AG04450 (cell line): Measurements from ENCODE around the gene SS18. TPM values are rescaled to one million over a fixed set of nuclear protein-coding genes. Genes with fewer than 3 reads are reported as not detected.

Experiments used
- CTCF ChIA-PET: fragments of 300-600, 350-600 bp; formaldehyde crosslinking; extraction: SDS; loops from one replicate; lab custom pipeline; 2022; ENCODE audit warnings: antibody characterized with exemption, inconsistent platforms; lab: Charles Lee
- POLR2A ChIA-PET: fragments of 350-600 bp; formaldehyde crosslinking; extraction: SDS; loops from one replicate; lab custom pipeline; 2021; ENCODE audit warnings: antibody characterized with exemption, inconsistent platforms; lab: Yijun Ruan, JAX
- DNase-seq: peaks from one replicate; pipeline ENCODE4 v3.0.0-alpha.2; 2011; ENCODE audit warnings: low read depth, low spot score
- H3K27ac ChIP-seq: one replicate; pipeline ENCODE4 v1.5.1; 2012; ENCODE audit warnings: low read depth, low read length, control low read depth
- H3K27me3 ChIP-seq: one replicate; pipeline ENCODE4 v1.6.0; 2012; ENCODE audit warnings: low read length; ENCODE audit not compliant: control insufficient read depth, insufficient read depth
- H3K4me3 ChIP-seq: 2 replicates; pipeline ENCODE4 v1.5.1; 2011; ENCODE audit warnings: mild to moderate bottlenecking, low read depth, low read length, control low read depth
- H3K9me3 ChIP-seq: 2 replicates; pipeline ENCODE4 v1.5.1; 2012; ENCODE audit warnings: low read length; ENCODE audit not compliant: control insufficient read depth, insufficient read depth
- polyA plus RNA-seq: library from polyadenylated mRNA; depleted of rRNA; stranded (reverse); fragments of >200 nt; gene quantifications from 2 replicates; pipeline ENCODE4 v1.2.3, GENCODE V29; 2011
- TF ChIP-seq, protein P1 (sequence below): IDR thresholded peaks from 2 replicates; pipeline ENCODE4 v1.5.1; 2011; ENCODE audit warnings: low read depth, low read length, control low read depth, inconsistent platforms

SS18 gene
- polyA plus RNA-seq, 1 experiment = 126 TPM

DNA sequence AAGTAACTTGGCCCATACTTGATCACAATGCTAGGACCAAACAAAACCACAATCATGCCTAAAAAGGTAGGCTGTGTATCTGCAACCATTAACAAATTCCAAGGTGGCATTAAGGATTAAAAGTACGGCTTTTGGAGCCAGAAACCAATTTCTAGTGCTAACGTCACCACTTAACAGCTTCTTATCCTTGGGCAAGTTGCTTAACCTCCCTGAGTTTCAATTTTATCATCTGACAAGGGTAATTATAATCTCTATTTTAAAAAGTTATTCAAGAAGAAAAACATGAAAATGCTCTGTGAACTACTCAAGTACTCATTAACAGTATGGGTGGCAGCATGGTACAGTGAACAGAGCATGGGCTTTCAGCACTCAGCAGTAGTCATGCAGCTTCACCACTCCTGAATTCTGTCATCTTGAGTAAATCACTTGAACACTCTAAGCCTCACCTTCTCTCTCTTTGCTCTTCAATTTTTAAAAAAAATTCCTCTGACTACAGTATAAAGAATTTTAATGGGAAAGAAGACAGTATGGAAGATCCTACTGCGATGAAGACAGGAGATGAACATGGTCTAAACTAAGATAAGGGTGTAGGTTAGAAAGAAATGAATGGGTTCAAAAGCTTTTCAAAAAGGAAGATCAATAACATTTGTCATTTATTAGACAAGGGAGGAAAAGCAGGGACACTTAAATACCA is 69.2 kb downstream of the SS18 start:
- H3K9me3 ChIP-seq = no peaks in the 10 kb centered on the region
- no peak overlapping the region for H3K4me3 ChIP-seq
- H3K27ac ChIP-seq = no peak overlapping the region
- TF ChIP-seq, protein P1, sequence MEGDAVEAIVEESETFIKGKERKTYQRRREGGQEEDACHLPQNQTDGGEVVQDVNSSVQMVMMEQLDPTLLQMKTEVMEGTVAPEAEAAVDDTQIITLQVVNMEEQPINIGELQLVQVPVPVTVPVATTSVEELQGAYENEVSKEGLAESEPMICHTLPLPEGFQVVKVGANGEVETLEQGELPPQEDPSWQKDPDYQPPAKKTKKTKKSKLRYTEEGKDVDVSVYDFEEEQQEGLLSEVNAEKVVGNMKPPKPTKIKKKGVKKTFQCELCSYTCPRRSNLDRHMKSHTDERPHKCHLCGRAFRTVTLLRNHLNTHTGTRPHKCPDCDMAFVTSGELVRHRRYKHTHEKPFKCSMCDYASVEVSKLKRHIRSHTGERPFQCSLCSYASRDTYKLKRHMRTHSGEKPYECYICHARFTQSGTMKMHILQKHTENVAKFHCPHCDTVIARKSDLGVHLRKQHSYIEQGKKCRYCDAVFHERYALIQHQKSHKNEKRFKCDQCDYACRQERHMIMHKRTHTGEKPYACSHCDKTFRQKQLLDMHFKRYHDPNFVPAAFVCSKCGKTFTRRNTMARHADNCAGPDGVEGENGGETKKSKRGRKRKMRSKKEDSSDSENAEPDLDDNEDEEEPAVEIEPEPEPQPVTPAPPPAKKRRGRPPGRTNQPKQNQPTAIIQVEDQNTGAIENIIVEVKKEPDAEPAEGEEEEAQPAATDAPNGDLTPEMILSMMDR = no peak
- DNase-seq = no peak
- CTCF ChIA-PET = no interaction called here
- no peaks in the 10 kb centered on the region for H3K27me3 ChIP-seq
- POLR2A ChIA-PET = no interaction called here

DNA sequence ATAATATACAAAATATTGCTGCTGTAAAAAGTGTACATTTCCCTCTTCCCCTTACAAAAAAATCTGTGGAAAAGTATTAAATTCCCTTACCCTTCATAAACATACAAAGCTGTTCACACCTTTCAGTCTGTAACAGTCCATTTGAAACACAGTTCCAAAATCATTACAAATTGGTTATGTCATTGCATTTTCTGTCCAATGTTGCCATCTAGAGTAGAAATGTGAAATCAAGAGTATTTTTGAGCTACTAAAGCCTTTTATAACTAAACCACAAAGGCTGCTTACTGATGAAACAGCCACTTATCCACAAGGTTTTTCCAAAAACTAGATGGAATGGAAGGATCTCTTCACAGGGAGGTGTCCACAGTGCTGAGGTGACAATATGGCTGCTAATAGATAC is 72.5 kb downstream of the SS18 start:
- CTCF ChIA-PET = no interaction called here
- no peak for DNase-seq
- Histone ChIP-seq H3K27me3 (no peaks in the 10 kb centered on the region), H3K4me3 (no peak overlapping the region), H3K9me3 (no peaks in the 10 kb centered on the region), H3K27ac (no peak overlapping the region)
- POLR2A ChIA-PET = no interaction called here
- TF ChIP-seq, protein P1 = no peak

DNA sequence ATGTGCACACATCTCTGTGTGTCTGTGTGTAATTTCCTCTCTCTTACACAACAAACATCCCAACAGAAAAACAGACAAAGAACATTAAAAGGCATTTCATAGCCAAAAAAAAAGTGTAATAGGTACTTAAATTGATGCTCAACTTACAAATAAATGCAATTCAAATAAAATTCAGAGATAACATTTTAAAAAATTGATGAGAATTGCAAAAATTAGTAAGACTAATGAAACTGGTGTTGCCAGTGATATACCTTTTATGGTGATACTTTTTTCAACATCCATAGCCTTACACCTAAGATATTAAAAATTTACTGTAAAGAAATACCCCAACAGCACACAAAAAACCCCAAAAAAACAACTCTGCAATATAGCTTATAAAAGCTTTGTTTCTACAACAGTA is 76.0 kb downstream of the SS18 start:
- Histone ChIP-seq H3K4me3 (no peak overlapping the region), H3K27ac (no peak overlapping the region), H3K9me3 (no peaks in the 10 kb centered on the region), H3K27me3 (no peaks in the 10 kb centered on the region)
- no peak for DNase-seq
- ChIA-PET POLR2A (no interaction called here), CTCF (no interaction called here)
- TF ChIP-seq, protein P1 = no peak

DNA sequence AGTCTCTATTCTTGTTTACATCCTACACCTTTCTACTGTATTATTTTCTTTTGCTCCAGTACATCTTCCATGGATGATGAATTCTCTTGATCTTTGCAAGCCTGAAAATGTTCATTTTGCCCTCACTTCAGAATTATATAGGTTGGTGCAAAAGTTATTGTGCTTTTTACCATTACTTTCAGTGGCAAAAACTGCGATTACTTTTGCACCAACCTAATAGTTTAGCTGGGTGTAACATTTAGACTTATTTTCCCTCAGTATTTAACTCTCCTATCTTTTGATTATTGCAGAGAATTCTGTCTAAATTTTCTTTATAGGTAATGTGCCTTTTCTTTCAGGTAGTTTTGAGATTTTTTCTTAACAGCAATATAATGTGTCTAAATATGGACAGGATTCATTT is 81.8 kb downstream of the SS18 start:
- DNase-seq = no peak
- Histone ChIP-seq H3K27me3 (no peaks in the 10 kb centered on the region), H3K4me3 (no peak overlapping the region), H3K9me3 (no peaks in the 10 kb centered on the region), H3K27ac (no peak overlapping the region)
- CTCF ChIA-PET = interaction anchor here (0.7 kb wide), 1 partner anchor 26 kb away, joined by 3 read pairs; no protein-coding TSS in a partner anchor
- TF ChIP-seq, protein P1 = no peak
- POLR2A ChIA-PET = no interaction called here

DNA sequence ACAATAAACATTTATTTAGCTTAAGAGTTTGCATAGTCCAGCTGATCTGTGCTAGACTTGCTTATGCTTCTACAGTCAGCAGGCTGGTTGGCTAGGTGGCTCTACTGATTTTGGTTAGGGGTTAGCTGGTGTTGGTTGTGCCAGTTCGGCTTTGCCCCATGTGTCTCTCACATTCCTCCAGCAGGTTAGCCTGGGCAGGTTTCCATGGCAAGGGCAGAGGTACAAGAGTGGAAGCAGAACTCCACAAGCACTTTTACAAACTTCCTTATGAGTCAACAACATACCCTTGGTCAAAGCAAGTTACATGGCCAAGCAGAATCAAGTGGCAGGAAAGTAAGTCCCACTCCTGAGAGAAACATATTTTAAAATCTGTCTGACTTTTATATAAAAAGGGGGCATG is 82.3 kb downstream of the SS18 start:
- Histone ChIP-seq H3K27me3 (no peaks in the 10 kb centered on the region), H3K4me3 (no peak overlapping the region), H3K27ac (no peak overlapping the region), H3K9me3 (no peaks in the 10 kb centered on the region)
- CTCF ChIA-PET = no interaction called here
- TF ChIP-seq, protein P1 = no peak
- DNase-seq = no peak
- POLR2A ChIA-PET = no interaction called here
